Muscle of leg (tissue), 11 donors: ENCODE measurements around the gene SSUH2. TPM values are rescaled to one million over a fixed set of nuclear protein-coding genes. Genes with fewer than 3 reads are reported as not detected.
"Not testable (repeated sequence)": the region's sequence is repeated elsewhere in the genome, so short reads cannot be mapped to it uniquely, and the experiment has no call there.

Experiments
- DNase-seq: peaks from one replicate; pipeline ENCODE4 v3.0.0; 2013
- H3K27ac ChIP-seq: one replicate; pipeline ENCODE4 v1.5.1; 2013; ENCODE audit warnings: mild to moderate bottlenecking, low read length, control low read depth
- H3K27me3 ChIP-seq: one replicate; pipeline ENCODE4 v1.6.1; 2013; ENCODE audit warnings: low read length; ENCODE audit not compliant: control insufficient read depth, insufficient read depth
- H3K36me3 ChIP-seq: one replicate; pipeline ENCODE4 v1.6.1; 2013; ENCODE audit warnings: low read length; ENCODE audit not compliant: control insufficient read depth, insufficient read depth
- H3K4me1 ChIP-seq: one replicate; pipeline ENCODE4 v1.6.1; 2013; ENCODE audit warnings: low read length; ENCODE audit not compliant: control insufficient read depth, insufficient read depth
- H3K4me3 ChIP-seq: one replicate; pipeline ENCODE4 v1.5.1; 2013; ENCODE audit warnings: low read length, control low read depth
- H3K9me3 ChIP-seq: replicated peaks from 2 replicates; pipeline ENCODE4 v1.6.1; 2013; ENCODE audit warnings: low read depth, low read length; ENCODE audit not compliant: control insufficient read depth
- WGBS: methylation state at CpG from one replicate; pipeline ENCODE4 v1.1.5; 2013; ENCODE audit warnings: missing lambda C conversion rate; ENCODE audit not compliant: insufficient coverage; 5-methylcytosine and 5-hydroxymethylcytosine counted together
- polyA plus RNA-seq, 8 donors: library from polyadenylated mRNA; unstranded; fragments of 120-200 nt; gene quantifications; one replicate each; pipeline versions ENCODE4 v1.2.1 to v1.2.3, GENCODE V29; 2013; ENCODE audit warnings: inconsistent platforms in 1 of 8, low replicate concordance in 1 of 8; ENCODE audit not compliant: insufficient read length in 8 of 8, insufficient read depth in 1 of 8
- total RNA-seq: library from RNA; stranded (reverse); fragments of 120-200 nt; gene quantifications from one replicate; pipeline ENCODE4 v1.2.4, GENCODE V29; 2013

SSUH2 gene
- total and polyA plus RNA-seq, 9 donors = 1.1 to 3.4 (median 2.2) TPM

DNA sequence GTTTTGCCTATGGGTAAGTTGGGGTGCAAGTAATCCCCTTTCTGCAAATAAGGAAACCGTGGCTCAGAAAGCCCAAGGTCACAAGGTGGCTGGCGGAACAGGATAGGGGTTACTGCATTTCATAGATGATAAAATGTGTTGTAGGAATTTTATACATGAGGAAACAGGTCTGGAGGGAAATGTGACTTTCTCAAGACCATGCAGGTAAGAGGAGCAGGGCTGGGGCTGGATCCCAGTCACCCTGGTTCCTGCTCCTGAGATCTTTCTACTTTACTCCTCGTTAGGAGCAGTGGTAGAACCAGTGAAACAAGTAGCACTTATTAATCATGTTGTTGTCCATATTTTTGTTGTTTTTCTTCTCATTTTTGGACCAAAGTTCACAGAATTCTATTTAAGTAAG lies 63.2 kb downstream of the SSUH2 start:
- 100% methylated on average over 2 of the region's 3 CpGs for WGBS
- Histone ChIP-seq H3K9me3 (no peaks in the 10 kb centered on the region), H3K27ac (no peak overlapping the region), H3K4me3 (no peak overlapping the region), H3K27me3 (no peaks in the 10 kb centered on the region), H3K4me1 (peaks cover 17% of the 10 kb centered on the region), H3K36me3 (peaks cover 4% of the 10 kb centered on the region)
- DNase-seq = no peak

DNA sequence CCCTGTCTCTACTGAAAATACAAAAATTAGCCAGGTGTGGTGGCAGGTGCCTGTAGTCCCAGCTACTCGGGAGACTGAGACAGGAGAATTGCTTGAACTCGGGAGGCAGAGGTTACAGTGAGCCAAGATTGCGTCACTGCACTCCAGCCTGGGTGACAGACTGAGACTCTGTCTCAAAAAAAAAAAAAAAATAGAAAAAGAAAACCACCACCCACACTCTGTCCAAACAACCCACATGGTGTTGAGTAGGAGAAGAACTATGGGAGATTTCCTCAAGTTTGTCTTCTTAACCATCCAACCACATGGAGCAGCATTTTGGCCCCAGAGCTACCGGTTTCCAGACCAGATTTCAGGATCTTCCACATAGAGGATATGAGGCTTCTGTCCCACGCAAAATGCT lies 64.2 kb downstream of the SSUH2 start:
- H3K9me3 ChIP-seq = not testable (repeated sequence)

DNA sequence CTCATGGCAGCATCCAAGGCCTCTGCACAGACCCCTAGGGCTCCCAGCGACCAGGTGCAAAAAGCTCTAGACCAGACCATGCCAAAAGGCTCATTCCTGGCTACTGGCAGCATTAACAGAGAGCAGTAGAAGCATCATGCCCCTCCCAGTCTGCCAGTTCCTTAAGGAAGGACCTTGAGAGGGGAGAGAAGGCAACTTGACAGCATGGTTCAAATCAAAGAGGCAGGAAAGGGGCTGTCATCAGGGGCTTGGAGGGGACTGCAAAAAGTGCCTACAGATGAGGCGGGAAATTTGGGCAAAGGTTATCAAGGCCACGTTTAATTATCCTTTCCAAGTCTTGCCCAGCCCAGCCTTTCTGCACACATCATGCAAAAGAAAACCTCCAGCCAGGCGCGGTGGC lies 64.7 kb downstream of the SSUH2 start:
- no peaks in the 10 kb centered on the region for H3K27me3 ChIP-seq
- peaks cover 19% of the 10 kb centered on the region for H3K4me1 ChIP-seq
- H3K4me3 ChIP-seq = no peak overlapping the region
- H3K9me3 ChIP-seq = no peaks in the 10 kb centered on the region
- H3K27ac ChIP-seq = no peak overlapping the region
- H3K36me3 ChIP-seq = peaks cover 12% of the 10 kb centered on the region
- DNase-seq = no peak
- WGBS = 83% methylated on average over 5 of the region's 5 CpGs

More for the DNA sequence above, 64.2 kb downstream of the SSUH2 start:
- DNase-seq, H3K27ac ChIP-seq, H3K27me3 ChIP-seq, H3K4me3 ChIP-seq: not testable (repeated sequence)
- peaks cover 11% of the 10 kb centered on the region for H3K36me3 ChIP-seq
- peaks cover 17% of the 10 kb centered on the region for H3K4me1 ChIP-seq
- WGBS = 83% methylated on average over 1 of the region's 5 CpGs

DNA sequence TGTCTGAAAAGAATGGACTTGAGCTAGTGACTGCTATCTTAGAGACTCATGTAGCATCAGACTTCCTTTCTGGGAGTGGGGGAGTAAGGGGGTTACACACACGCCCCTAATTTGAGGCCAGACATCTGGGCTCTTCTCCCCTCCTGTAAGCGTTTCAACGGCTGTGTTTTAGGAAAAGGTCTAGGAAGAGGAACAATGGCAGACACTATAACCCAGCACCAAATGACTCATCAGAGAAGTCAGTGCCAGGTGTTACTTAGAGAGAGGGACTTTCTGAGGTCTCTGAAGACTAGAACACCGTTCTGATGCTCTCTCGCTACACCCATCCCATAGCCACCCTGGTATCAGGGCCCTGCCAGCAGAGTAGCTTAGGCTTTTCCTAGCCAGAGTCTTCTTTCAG lies 65.5 kb downstream of the SSUH2 start:
- 50% methylated on average over 2 of the region's 5 CpGs for WGBS
- Histone ChIP-seq H3K36me3 (peaks cover 12% of the 10 kb centered on the region), H3K27ac (no peak overlapping the region), H3K4me3 (no peak overlapping the region), H3K27me3 (no peaks in the 10 kb centered on the region), H3K4me1 (peaks cover 18% of the 10 kb centered on the region), H3K9me3 (no peaks in the 10 kb centered on the region)
- no peak for DNase-seq

DNA sequence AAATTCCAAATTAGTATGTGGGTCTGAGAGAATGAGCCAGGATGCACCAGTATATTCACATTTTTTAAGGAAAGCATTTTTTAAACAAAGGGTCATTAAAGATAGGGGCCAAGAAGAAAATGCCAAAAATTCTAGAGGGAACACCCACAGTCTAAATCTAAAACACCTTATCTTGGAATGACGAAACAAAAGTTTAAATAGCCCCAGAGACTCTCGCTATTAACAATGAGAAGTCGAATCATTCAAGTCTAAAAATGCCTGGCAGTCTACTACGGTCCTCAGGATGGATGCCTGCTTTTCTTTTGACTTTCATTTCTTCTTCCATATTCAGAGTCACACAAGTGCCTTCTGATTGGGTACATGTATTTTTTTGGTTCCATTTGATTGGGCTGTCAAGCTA lies 66.3 kb downstream of the SSUH2 start:
- Histone ChIP-seq H3K4me1 (peaks cover 17% of the 10 kb centered on the region), H3K36me3 (peaks cover 12% of the 10 kb centered on the region), H3K27ac (no peak overlapping the region), H3K27me3 (no peaks in the 10 kb centered on the region), H3K9me3 (no peaks in the 10 kb centered on the region), H3K4me3 (no peak overlapping the region)
- DNase-seq = no peak
- no CpG with 5 or more reads among the region's 4 CpGs for WGBS

DNA sequence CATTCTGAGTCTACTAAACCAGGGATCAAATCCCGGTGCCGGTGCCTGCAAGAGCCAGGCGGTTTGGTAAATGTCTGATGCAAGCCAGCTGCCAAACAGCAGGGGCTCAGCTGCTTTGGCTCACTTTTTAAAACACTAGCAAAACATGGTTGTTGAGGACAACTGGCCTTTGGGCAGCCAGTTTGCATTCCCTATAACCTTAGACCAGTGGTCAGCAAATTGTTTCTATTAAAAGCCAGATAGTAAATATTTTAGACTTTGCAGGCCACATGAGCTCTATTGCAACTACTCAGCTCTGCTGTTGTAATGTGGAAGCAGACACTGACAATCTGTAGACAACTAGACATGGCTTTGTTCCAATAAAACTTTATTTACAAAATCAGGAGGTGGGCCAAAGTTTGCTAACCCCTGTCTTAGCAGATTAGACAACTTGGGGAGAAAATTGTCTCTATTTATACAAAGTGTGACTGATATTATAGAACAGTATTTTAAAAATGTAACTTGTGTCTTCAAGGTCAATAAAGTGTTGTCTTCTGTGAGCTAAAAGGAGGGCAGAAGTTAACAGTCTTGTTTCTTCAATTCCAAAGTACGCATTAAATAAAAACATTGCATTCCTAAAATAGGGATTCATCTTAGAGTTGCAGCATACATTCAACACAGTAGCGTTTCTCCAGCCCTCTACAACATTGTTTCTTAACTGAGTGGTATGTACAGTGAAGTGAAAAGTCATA lies 67.6 kb downstream of the SSUH2 start:
- H3K9me3 ChIP-seq = no peaks in the 10 kb centered on the region
- 100% methylated on average over 1 of the region's 5 CpGs for WGBS
- DNase-seq = peak; percentile 54
- no peak overlapping the region for H3K4me3 ChIP-seq
- H3K27ac ChIP-seq = no peak overlapping the region
- no peaks in the 10 kb centered on the region for H3K27me3 ChIP-seq
- H3K4me1 ChIP-seq = peaks cover 15% of the 10 kb centered on the region
- H3K36me3 ChIP-seq = peaks cover 12% of the 10 kb centered on the region

DNA sequence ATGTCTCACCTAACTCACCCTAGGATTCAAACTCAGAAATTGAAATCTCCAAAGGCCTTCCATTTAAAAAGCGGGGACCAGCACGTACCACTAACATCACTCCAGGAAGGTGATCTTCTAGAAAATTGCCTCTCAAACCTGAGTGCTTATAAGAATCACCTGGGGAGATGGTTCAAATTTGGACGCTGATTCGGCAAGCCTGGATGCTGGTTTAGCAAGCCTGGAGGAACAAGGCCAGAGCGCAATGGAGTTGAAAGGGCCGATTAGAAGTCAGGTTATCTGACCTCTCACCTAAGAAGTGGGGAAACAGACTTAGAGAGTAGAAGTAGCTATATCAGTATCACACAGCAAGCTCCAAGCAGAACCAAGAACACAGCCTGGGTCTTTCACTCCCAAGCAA lies 68.2 kb downstream of the SSUH2 start:
- no peak overlapping the region for H3K4me3 ChIP-seq
- H3K9me3 ChIP-seq = no peaks in the 10 kb centered on the region
- DNase-seq = no peak
- no peaks in the 10 kb centered on the region for H3K27me3 ChIP-seq
- H3K4me1 ChIP-seq = peaks cover 15% of the 10 kb centered on the region
- H3K27ac ChIP-seq = no peak overlapping the region
- H3K36me3 ChIP-seq = peaks cover 13% of the 10 kb centered on the region
- WGBS = 93% methylated on average over 4 of the region's 6 CpGs

DNA sequence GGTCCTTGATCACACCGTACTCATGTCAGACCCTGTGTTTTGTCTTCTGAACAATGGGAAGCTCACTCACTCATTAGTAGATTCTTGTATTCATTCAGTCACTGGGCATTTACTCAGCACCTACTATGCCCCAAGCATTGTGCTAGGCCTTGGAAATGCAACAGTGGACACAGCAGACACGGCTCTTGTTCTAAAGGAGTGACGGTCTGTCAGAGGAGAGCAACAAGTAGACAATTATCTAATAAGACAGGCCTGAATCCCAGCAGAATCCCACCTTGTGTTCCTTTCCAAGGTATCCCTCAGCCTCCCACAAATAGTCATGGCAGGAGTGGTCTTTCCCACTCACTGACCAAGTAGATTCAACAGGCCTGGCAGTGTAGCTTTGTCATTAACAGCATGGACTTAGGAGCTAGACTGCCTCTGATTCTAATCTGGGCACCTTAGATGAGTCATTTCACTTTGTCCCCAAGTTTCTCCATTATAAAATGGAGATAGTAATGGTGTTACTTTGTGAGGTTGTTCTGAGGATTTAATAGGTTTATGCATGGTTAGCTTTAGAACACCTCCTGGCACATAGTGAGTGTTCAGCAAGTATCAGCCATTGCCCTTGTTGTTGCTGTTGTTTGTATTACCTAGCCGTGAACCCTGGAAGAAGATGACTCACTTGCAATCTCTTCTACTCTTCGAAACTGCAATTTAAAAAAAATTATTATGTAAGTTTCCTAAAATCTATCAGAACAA lies 69.1 kb downstream of the SSUH2 start:
- Histone ChIP-seq H3K9me3 (no peaks in the 10 kb centered on the region), H3K4me3 (no peak overlapping the region), H3K27ac (no peak overlapping the region), H3K4me1 (peaks cover 17% of the 10 kb centered on the region), H3K27me3 (no peaks in the 10 kb centered on the region), H3K36me3 (peaks cover 18% of the 10 kb centered on the region)
- DNase-seq = no peak
- 100% methylated on average over 1 of the region's 5 CpGs for WGBS

DNA sequence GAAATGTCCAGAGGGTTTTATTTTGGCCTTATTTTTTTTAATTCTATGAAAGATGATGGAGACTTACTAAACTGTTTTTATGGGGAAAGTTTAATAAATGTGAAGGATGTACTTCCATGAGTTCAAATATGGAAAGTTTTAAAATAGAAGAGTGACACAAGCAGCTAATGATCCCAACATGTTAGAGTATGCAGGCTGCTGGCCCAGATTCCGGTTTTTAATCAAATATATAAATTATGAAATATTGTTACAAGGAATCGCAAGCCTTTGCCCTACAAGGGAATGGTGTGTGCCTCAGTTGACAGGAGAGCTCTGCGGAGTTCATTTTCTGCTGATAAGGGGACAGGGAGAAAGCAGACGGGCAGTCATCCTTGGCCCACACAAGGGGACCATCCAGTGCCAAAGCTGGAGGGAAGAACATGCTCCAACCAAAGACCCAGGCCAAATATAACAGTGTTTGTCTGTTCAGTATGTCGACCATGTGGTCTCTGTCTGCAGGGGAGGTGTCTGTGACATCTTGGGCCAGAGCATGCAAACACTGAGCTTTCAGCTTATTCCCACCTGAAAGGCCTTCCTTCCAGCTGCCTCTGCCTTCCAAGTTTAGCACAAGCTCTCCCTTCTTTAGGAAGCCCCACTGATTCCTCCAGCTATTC lies 69.8 kb downstream of the SSUH2 start:
- Histone ChIP-seq H3K27me3 (no peaks in the 10 kb centered on the region), H3K36me3 (peaks cover 26% of the 10 kb centered on the region), H3K27ac (peak overlapping the region; percentile 10), H3K4me3 (no peak overlapping the region), H3K9me3 (no peaks in the 10 kb centered on the region), H3K4me1 (peaks cover 17% of the 10 kb centered on the region)
- peak; percentile 36 for DNase-seq
- WGBS = 58% methylated on average over 3 of the region's 5 CpGs

DNA sequence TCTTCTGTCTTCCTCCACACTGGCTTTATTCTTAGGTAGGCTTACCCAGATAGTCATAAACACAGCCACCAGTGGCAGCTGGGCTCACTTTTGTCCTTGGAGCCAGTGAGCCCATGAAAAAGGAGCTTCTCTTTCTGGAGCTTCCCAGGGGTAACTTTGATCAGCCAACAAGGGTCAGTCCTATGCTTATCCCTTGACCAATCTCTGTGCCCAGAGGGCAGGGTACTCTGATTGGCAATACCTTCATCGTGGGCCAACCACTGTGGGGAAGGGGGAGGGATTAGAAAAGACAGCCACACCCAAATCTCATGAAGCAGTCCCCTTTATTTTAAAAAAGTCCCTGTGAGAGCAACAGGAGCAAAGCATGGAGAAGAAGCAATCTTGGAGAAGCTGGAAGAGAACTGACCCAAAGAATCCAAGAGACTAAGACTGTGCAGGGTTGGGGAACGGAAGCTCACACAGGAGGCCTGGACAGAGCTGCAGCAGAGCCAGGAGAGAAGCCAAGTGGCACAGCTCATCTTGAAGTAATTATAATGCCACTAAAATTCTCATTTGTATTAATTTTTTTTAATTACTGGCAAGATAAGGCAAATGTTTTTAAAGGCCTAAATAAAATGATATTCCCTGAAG lies 70.4 kb downstream of the SSUH2 start:
- DNase-seq = peak; percentile 48
- peak overlapping the region; percentile 58 for H3K27ac ChIP-seq
- H3K4me1 ChIP-seq = peaks cover 17% of the 10 kb centered on the region
- no CpG with 5 or more reads among the region's 2 CpGs for WGBS
- no peaks in the 10 kb centered on the region for H3K9me3 ChIP-seq
- no peak overlapping the region for H3K4me3 ChIP-seq
- peaks cover 31% of the 10 kb centered on the region for H3K36me3 ChIP-seq
- H3K27me3 ChIP-seq = no peaks in the 10 kb centered on the region
